Measurements from ENCODE around the gene CBFA2T3.

GRCh38 chr16:88885693-88886280 is 91.2 kb downstream of the CBFA2T3 start:
- TF ChIP-seq CTCF (IDR thresholded peaks at IDR 0.05; ENCODE audit: low read depth, low read length) (no peak), EZH2phosphoT487 (IDR thresholded peaks at IDR 0.05; ENCODE audit: low read depth) (no peak)
